Activated effector memory CD4-positive, alpha-beta T cell treated with anti-CD3 and anti-CD28 coated beads, Interleukin-2, amount 50 U/mL, for 16 hours (primary cell): ENCODE data around the gene OR2AJ1.

ENCODE experiments used
- DNase-seq: peaks from one replicate; pipeline ENCODE4 v3.0.0-alpha.2; 2020

OR2AJ1 gene

GRCh38 chr1:247962911-247963588, 38.4 kb downstream of the OR2AJ1 start:
- DNase-seq, result no peak

- DNase-seq, result no peak
These were observed 40.2 kb downstream of the OR2AJ1 start, which contains the start of gene OR2AK2 for GRCh38 chr1:247964933-247965332. Gene OR2AK2 (plus strand): TSS chr1:247965233. CDS start chr1:247965377, 144 bp downstream.

GRCh38 chr1:247966532-247967204, 42.0 kb downstream of the OR2AJ1 start:
- DNase-seq, result no peak
